HG03159 (cell line): ENCODE measurements around the gene IRX1.

Experiments used
- ATAC-seq: cut with Tn5 transposase; IDR thresholded peaks from one replicate; pipeline ENCODE4 v1.9.1; 2021; ENCODE audit warnings: mild to moderate bottlenecking, moderate library complexity; ENCODE audit not compliant: unreplicated experiment

The IRX1 gene

DNA sequence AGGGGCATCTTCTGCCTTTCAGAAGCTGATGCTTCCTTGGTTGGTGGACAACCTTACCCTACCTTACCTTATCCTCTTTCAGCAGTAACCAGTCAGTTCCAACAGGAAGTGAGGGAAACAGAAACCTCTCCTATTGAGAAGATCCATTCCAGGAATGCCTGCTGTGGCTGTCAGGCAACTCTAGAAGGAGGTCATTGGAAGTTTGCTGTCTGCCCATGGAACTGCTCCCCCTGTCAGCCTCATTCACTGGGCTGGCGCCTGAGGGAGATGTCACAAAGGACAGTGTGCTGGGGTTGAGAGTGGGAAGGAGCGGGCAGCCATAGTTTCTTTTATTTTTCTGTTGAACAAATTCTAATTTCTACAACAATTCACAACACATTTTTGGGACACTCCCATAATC, 54.7 kb downstream of the IRX1 start:
- no peak for ATAC-seq

DNA sequence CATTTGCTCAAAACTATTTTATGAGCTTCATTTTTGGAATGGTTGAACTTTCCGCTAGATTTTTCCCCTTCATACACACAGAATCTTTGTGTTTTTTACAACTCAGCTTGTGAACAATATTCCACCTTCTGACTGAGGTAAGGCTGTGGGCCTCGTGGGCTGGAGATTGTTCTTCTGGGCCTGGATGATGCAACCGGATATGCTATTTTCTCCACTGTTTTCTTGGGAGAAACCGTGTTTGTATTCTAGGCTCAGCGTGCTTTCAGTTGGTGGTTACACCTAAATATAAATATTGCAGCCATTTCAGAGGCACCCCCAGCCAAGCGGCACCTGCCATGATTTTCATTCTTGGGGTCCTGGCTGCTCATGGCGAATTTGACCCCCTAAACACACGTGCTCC, 55.2 kb downstream of the IRX1 start:
- ATAC-seq = no peak
